ENCODE data around the gene CC2D2A.

CC2D2A gene

DNA sequence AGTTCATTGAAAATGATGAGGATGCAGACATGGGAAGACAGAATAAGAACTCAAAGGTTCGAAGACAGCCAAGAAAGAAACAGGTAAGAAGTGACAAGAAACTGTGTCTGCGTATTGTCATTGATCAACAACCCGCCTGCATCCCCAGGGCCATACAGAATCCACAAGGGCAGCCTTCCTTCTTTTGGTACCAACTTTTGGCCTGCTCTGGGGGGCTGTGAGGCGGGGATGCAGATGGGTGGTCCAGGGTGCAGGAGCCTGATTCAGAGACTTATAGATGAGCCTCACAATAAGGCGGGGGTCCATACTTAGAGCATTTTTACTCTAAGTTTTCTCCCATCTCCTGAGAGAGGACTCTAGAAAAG lies 9.0 kb downstream of the CC2D2A start:
- no peak for FAIRE-seq
- DNase-seq (ENCODE audit: insufficient read length), result no peak
- no peak for TF ChIP-seq POLR2A (IDR thresholded peaks at IDR 0.05; ENCODE audit: low read depth, low read length)
- TF ChIP-seq POLR2AphosphoS5 (IDR thresholded peaks at IDR 0.05; ENCODE audit: low read depth, low read length), result no peak
- TF ChIP-seq TAF1 (IDR thresholded peaks at IDR 0.05; ENCODE audit: borderline replicate concordance, low read depth, low read length), result no peak

DNA sequence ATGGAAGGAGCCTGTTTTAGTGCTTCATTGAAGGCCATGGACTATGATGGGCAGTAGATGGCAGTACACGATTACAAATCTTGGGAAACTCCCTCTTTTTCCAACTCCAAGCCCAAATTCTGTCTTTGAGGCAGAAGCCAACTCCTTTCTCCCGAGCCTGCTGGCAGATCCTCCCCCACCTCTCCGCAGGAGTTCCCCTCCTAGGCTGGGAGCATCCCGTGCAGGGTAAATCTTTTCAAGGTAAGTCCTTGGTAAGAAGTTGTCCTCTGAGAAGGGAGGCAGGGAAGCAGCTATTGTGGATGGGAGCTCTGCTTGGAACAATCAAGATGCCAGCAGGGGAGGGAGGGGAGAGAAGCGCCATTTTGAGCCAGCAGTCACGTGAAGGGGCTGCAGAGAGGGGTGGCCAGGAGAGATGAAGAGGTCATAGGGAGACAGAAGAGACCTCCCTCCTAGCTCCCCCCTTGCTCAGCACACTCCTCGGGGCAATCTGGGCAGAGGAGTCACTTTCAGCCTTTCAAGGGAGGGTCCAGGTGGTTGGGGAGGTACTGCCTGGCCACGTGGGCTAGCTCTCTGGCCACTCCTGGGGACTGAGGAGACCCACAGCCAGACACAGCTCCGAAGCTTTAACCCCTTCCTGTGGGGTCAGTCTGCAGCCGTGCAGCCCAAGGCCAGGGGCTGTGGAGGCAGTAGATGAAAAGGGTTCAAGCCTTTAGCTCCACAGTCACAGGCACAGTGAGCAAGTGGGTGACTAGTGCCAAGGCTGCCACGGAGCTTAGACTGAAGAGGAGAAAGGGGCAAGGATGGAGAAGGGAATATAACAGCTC lies 9.6 kb downstream of the CC2D2A start:
- no peak for DNase-seq (ENCODE audit: insufficient read length)
- TF ChIP-seq POLR2AphosphoS5 (IDR thresholded peaks at IDR 0.05; ENCODE audit: low read depth, low read length) (no peak), TAF1 (IDR thresholded peaks at IDR 0.05; ENCODE audit: borderline replicate concordance, low read depth, low read length) (no peak), POLR2A (IDR thresholded peaks at IDR 0.05; ENCODE audit: low read depth, low read length) (no peak)
- FAIRE-seq, result peak; percentile 65

DNA sequence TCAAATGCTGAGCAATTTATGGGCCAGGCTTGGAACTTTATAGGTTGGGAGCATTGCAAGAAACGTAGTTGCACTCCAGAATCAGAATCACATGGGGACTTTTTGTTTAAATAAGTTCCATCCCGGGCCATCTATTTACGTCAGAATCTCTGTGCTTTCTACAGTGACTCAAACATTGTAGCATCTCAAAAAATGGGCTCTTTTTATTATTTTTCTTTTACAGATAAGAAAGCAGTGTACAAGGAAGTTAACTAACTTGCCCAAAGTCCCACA lies 10.2 kb downstream of the CC2D2A start:
- DNase-seq (ENCODE audit: insufficient read length) (no peak), FAIRE-seq (no peak)
- TF ChIP-seq POLR2A (IDR thresholded peaks at IDR 0.05; ENCODE audit: low read depth, low read length) (no peak), TAF1 (IDR thresholded peaks at IDR 0.05; ENCODE audit: borderline replicate concordance, low read depth, low read length) (no peak), POLR2AphosphoS5 (IDR thresholded peaks at IDR 0.05; ENCODE audit: low read depth, low read length) (no peak)

DNA sequence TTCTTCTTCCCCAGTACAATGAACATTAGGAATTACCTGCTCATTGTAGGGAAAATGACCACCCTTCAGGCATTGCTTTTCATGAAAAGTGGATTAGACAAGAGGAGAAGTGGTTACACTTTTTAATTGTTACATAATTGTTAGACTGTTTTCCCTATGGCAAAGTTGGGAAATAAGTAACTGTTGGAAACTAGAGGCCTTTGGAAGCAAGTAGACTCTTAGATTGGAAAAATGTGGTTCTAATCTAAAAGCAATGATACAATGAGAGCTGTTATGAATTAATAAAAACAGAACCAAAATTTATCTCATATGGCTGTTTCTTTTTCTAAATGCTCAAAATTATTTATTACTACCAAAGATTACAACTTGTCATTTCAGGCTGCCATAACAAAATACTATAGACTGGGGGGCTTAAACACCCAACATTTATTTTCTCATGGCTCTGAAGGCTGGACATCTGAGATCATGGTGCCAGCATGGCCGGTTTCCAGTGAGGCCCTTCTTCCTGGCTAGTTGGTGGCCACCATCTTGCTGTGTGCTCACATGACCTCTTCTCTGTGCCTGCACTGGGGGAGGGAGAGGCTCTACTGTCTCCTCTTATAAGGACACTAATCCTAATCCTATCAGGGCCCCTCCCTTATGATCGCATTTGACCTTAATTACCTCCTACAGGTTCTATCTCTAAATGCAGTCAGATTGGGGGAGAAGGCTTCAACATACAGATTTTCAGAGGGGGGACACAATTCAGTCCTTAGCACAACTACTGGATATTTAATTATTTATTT lies 12.5 kb downstream of the CC2D2A start:
- DNase-seq (ENCODE audit: insufficient read length), result no peak
- no peak for FAIRE-seq
- TF ChIP-seq POLR2AphosphoS5 (IDR thresholded peaks at IDR 0.05; ENCODE audit: low read depth, low read length) (no peak), POLR2A (IDR thresholded peaks at IDR 0.05; ENCODE audit: low read depth, low read length) (no peak), TAF1 (IDR thresholded peaks at IDR 0.05; ENCODE audit: borderline replicate concordance, low read depth, low read length) (no peak)

DNA sequence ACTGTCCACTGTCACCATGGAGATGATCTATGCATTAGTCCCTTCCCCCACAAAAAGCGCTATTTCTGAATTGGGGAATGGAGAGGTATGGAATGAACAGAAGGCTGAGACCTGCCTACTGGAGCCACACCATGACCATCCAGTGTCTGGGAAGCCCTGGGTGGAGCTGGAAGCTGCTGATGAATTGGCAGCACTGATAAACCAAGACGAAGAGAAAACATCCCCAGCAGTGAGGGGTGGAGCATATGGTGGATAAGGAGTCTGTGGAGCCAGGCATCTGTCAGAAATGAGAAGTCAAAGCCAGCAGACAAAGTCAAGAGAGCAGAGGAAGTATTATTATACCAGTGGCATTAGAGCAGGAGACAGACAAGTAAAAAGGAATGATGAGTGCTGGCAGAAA lies 13.2 kb downstream of the CC2D2A start:
- FAIRE-seq (no peak), DNase-seq (ENCODE audit: insufficient read length) (no peak)
- TF ChIP-seq POLR2A (IDR thresholded peaks at IDR 0.05; ENCODE audit: low read depth, low read length) (no peak), TAF1 (IDR thresholded peaks at IDR 0.05; ENCODE audit: borderline replicate concordance, low read depth, low read length) (no peak), POLR2AphosphoS5 (IDR thresholded peaks at IDR 0.05; ENCODE audit: low read depth, low read length) (no peak)

DNA sequence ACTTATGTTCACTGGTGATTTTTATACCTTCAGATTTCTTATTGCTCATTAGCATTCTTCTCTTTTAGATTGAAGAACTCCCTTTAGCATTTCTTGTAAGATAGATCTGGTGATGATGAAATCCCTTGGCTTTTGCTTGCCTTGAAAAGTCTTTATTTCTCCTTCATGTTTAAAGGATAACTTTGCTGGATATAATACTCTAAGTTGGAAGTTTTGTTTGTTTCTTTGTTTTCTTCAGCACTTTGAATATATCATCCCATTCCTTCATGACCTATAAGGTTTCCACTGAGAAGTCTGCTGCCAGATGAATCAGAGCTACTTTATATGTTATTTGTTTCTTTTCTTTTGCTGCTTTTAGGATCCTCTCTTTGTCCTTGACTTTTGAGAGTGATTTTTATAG lies 18.5 kb downstream of the CC2D2A start:
- no peak for TF ChIP-seq POLR2AphosphoS5 (IDR thresholded peaks at IDR 0.05; ENCODE audit: low read depth, low read length)
- TF ChIP-seq TAF1 (IDR thresholded peaks at IDR 0.05; ENCODE audit: borderline replicate concordance, low read depth, low read length), result no peak
- no peak for TF ChIP-seq POLR2A (IDR thresholded peaks at IDR 0.05; ENCODE audit: low read depth, low read length)
- no peak for DNase-seq (ENCODE audit: insufficient read length)
- FAIRE-seq, result no peak

DNA sequence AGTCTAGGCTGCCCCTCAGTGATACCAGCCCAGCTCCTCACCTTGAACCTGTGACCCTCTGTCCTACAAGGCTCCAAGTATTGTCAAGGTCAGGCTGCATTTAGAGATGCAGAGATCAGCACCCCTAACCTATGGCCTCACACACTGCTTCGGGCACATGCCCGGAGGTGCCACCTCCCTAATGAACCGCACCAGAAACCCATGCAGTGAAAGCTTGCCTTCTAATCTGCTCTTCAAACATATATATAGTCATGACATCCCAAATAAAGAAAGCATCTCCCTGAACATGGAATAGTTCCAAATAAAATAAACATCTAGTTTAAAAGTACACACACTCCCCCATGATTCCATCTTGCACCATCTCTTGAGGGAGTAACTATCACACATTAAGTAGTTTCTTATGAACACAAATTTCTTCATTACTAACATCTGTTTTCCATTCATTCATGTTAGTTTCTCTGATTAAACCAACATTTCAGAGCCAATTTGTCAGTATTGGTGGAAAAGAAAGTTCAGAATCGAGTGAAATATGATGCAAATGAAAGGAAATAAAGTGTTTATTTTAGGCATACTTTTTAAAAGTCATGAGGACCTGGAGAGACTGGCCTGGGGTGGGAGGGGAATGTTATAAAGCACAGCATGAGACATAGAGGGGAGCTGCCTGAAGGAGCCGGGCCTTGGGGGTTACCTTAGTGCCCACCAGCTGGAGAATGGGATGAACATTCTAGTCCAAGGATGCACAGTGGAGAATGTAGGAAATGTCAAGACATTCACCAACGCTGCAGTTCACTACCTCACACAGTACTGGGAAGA lies 19.2 kb downstream of the CC2D2A start:
- DNase-seq (ENCODE audit: insufficient read length), result no peak
- no peak for TF ChIP-seq TAF1 (IDR thresholded peaks at IDR 0.05; ENCODE audit: borderline replicate concordance, low read depth, low read length)
- no peak for TF ChIP-seq POLR2AphosphoS5 (IDR thresholded peaks at IDR 0.05; ENCODE audit: low read depth, low read length)
- no peak for TF ChIP-seq POLR2A (IDR thresholded peaks at IDR 0.05; ENCODE audit: low read depth, low read length)
- no peak for FAIRE-seq

DNA sequence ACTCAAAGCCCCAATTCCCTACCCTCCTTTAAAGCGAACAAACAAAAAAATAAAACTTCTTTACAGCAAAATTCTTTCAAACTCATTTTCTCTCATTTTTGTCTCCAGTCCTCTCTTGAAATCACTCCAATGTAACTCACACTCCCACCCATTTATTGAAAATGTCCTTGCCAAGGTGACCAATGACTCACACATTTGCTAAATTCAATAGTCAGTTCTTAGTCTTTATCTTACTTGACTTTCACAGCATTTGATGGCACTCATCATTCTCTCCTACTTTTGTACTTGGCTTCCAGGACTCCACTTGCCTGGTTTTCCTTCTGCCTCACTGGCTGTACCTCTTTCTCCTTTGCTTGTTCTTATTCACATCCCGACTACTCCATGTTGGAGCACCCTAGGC lies 19.9 kb downstream of the CC2D2A start:
- no peak for TF ChIP-seq TAF1 (IDR thresholded peaks at IDR 0.05; ENCODE audit: borderline replicate concordance, low read depth, low read length)
- no peak for TF ChIP-seq POLR2AphosphoS5 (IDR thresholded peaks at IDR 0.05; ENCODE audit: low read depth, low read length)
- no peak for TF ChIP-seq POLR2A (IDR thresholded peaks at IDR 0.05; ENCODE audit: low read depth, low read length)
- no peak for DNase-seq (ENCODE audit: insufficient read length)
- no peak for FAIRE-seq

DNA sequence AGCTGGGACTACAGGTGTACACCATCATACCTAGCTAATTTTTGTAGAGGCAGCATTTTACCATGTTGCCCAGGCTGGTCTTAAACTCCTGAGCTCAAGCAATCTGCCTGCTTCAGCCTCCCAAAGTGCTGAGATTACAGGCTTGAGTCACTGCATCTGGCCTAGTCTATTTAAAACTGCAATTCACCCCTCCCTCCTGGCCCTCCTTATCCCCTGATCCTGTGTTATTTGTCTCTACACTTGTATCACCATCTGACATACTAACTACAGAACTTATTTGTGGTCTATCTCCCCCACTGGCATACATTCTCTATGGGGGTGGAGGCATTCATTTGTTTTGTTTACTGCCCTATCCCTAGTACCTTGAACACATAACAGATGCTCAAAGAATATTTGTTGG lies 23.7 kb downstream of the CC2D2A start:
- DNase-seq (ENCODE audit: insufficient read length) (no peak), FAIRE-seq (no peak)
- TF ChIP-seq TAF1 (IDR thresholded peaks at IDR 0.05; ENCODE audit: borderline replicate concordance, low read depth, low read length) (no peak), POLR2A (IDR thresholded peaks at IDR 0.05; ENCODE audit: low read depth, low read length) (no peak), POLR2AphosphoS5 (IDR thresholded peaks at IDR 0.05; ENCODE audit: low read depth, low read length) (no peak)

DNA sequence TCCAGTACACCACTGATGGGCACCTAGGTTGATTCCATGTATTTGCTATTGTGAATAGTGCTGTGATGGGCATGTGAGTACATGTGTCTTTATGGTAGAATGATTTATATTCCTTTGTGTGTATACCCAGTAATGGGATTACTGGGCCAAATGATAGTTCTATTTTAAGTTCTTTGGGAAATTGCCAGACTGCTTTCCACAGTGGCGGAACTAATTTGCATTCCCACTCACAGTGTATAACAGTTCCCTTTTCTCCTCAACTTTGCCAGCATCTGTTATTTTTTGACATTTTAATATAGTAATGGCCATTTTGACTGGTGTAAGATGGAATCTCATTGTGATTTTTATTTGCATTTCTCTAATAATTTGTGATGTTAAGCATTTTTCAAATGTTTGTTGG lies 25.9 kb downstream of the CC2D2A start:
- DNase-seq (ENCODE audit: insufficient read length), result no peak
- TF ChIP-seq POLR2A (IDR thresholded peaks at IDR 0.05; ENCODE audit: low read depth, low read length), result no peak
- TF ChIP-seq POLR2AphosphoS5 (IDR thresholded peaks at IDR 0.05; ENCODE audit: low read depth, low read length), result no peak
- no peak for TF ChIP-seq TAF1 (IDR thresholded peaks at IDR 0.05; ENCODE audit: borderline replicate concordance, low read depth, low read length)
- FAIRE-seq, result no peak

DNA sequence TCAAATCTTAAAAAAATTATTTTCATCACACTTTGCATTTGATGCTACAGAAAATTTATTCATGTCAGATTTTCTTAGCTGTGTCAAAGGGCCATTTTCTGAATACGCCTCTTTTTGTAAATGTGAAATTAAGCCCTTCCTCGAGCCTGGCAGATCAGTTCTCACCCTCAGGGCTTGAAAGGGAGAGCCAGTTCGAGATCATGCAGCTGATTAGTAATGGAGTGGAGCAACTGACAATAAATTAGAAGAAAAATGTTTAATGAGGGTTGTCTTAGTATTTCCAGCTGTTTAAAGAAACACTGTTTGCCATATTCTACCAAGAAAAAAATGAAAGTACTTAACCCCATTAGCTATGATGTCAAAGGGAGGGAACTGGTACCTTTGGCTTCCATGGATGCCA lies 28.7 kb downstream of the CC2D2A start:
- FAIRE-seq, result no peak
- TF ChIP-seq TAF1 (IDR thresholded peaks at IDR 0.05; ENCODE audit: borderline replicate concordance, low read depth, low read length) (no peak), POLR2A (IDR thresholded peaks at IDR 0.05; ENCODE audit: low read depth, low read length) (no peak), POLR2AphosphoS5 (IDR thresholded peaks at IDR 0.05; ENCODE audit: low read depth, low read length) (no peak)
- no peak for DNase-seq (ENCODE audit: insufficient read length)
